Heart right ventricle (tissue), 16 donors: ENCODE measurements around the gene NR5A2. TPM values are rescaled to one million over a fixed set of nuclear protein-coding genes. Genes with fewer than 3 reads are reported as not detected.

Experiments used
- ATAC-seq, 8 donors: fragments of 200-7000 bp; cut with Tn5 transposase; one replicate each; pipeline ENCODE4 v1.9.1; 2020; ENCODE audit warnings: mild to moderate bottlenecking in 8 of 8, moderate library complexity in 8 of 8, moderate number of reproducible peaks in 1 of 8
- DNase-seq, 2 donors: peaks; one replicate each; pipeline ENCODE4 v3.0.0-alpha.2; 2020
- H3K27ac ChIP-seq, 10 donors: fragments of 200-600 bp; sonication (generic) in 2 of 10; one replicate each; pipeline versions ENCODE4 v1.5.0 to v1.8.0; 2020 to 2022; ENCODE audit warnings: mild to moderate bottlenecking in 3 of 10
- H3K27me3 ChIP-seq, 7 donors: fragments of 200-600 bp; one replicate each; pipeline ENCODE4 v1.8.0; 2021 to 2022; ENCODE audit warnings: mild to moderate bottlenecking in 2 of 7
- H3K36me3 ChIP-seq, 9 donors: fragments of 200-600 bp; sonication (generic) in 1 of 9; one replicate each; pipeline versions ENCODE4 v1.5.0 to v1.8.0; 2020 to 2022; ENCODE audit warnings: mild to moderate bottlenecking in 2 of 9
- H3K4me1 ChIP-seq, 9 donors: fragments of 200-600 bp; sonication (generic) in 1 of 9; one replicate each; pipeline versions ENCODE4 v1.5.0 to v1.8.0; 2020 to 2022; ENCODE audit warnings: mild to moderate bottlenecking in 4 of 9
- H3K4me3 ChIP-seq, 10 donors: fragments of 200-600 bp; sonication (generic) in 2 of 10; one replicate each; pipeline versions ENCODE4 v1.5.0 to v1.8.0; 2020 to 2022; ENCODE audit warnings: mild to moderate bottlenecking in 7 of 10, moderate library complexity in 2 of 10
- H3K9me3 ChIP-seq, 11 donors: fragments of 200-600 bp in 10 of 11; sonication (generic) in 2 of 11; one replicate each; pipeline versions ENCODE4 v1.5.0 to v1.8.0; 2013 to 2022; ENCODE audit warnings: mild to moderate bottlenecking in 2 of 11, control low read depth in 1 of 11, moderate library complexity in 1 of 11
- WGBS, 2 donors: extraction: QIAGEN DNeasy Blood & Tissue Kit; methylation state at CpG; one replicate each; pipeline ENCODE4 v1.1.7; 2013; ENCODE audit warnings: inconsistent platforms in 1 of 2; 5-methylcytosine and 5-hydroxymethylcytosine counted together
- intact Hi-C, 10 donors: fragments of 100-400 bp; cut with DNase I; formaldehyde crosslinking; loops; one replicate each; pipeline versions ENCODE4 v1.11.1 to v1.14.2; 2022
- polyA plus RNA-seq, 2 donors: library from polyadenylated mRNA; stranded (reverse); fragments of 200-250 nt; gene quantifications; one replicate each; pipeline ENCODE4 v1.2.3, GENCODE V29; 2013
- total RNA-seq, 10 donors: library from RNA; stranded (reverse); fragmentation: NEBNext Ultra II Directional in 3 of 10; extraction: Animal tissue kit (Norgen Biotek cat#: 25700) in 3 of 10; gene quantifications; one replicate each; pipeline versions ENCODE4 v1.2.1 to v1.2.4, GENCODE V29; 2021 to 2023
- TF ChIP-seq, protein P1 (sequence below), 9 donors: fragments of 200-600 bp; sonication (generic) in 2 of 9; IDR thresholded peaks; one replicate each; pipeline versions ENCODE4 v1.5.0 to v1.8.0; 2021 to 2022; ENCODE audit warnings: antibody characterized with exemption in 9 of 9, mild to moderate bottlenecking in 5 of 9, moderate library complexity in 1 of 9
- donor health status: Arrhythmogenic right ventricular cardiomyopathy.
- donor health status: ischemic (EF 13 %, LVEDD 7.1; RV severe dilation, severe dysfunction).
- donor health status: healthy with polysubstance abuse.
- donor health status: DM: no; HTN: yes; CAD: no.
- donor health status: DM: no; HTN: no; CAD: no.
- donor health status: ischemic (EF 25% LVEDD 6.9; RV normal size, moderate dysfunction).
- donor health status: ischemic (EF 25% LVEDD 5.7; RV mildly dilated, moderate dysfunction).
- donor health status: healthy.
- donor health status: DM: yes; HTN: yes; CAD: no.
- donor health status: Ischemic cardiomyopathy.
- donor health status: ischemic (EF 35%, LVEDD 5.7; RV mildly dilated, moderate dysfunction).
- donor health status: nonischemic (EF 11% LVEDD 7.7; RV severe dilation, severe dysfunction).
- donor health status: DM: yes; HTN: yes; CAD: no.
- donor health status: PGD.
- donor health status: ischemic (EF 29% LVEDD 5.4; RV normal size, mild dysfunction).
- donor health status: nonischemic (EF 23%, LVEDD 6.1; RV moderate dilation, normal function).

Gene NR5A2
- total and polyA plus RNA-seq, 12 donors = 0.52 to 1.9 (median 1.3) TPM

DNA sequence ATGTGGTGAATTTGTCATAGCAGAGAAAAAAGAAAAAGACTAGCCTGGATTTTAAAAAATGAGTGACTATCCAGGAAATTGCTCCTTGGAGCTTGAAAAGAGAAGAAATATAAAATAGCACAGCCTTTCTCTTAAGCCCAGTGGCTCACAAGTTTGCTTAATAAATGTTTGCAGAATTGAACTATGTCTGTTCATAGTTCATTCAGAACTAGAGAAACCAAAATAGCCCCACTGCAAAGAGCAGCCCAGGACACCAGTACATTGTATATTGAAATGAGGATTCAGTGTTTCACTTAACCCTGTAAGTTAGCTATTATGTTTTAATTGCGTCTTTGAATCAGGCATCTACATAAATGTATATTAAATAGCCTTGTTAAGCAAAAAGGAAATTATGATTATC, 88.8 kb downstream of the NR5A2 start:
- H3K4me3 ChIP-seq = no peak overlapping the region
- intact Hi-C loops = no loop called here
- H3K4me1 ChIP-seq = no peaks in the 10 kb centered on the region
- H3K9me3 ChIP-seq = no peaks in the 10 kb centered on the region
- no peak overlapping the region for H3K27ac ChIP-seq
- H3K36me3 ChIP-seq = no peaks in the 10 kb centered on the region
- peaks cover 0 to 3% (median 0%) of the 10 kb centered on the region in 7 donors for H3K27me3 ChIP-seq
- no peak for ATAC-seq
- 91 to 92% methylated on average over 1 of the region's 1 CpG for WGBS, 2 donors
- TF ChIP-seq, protein P1, sequence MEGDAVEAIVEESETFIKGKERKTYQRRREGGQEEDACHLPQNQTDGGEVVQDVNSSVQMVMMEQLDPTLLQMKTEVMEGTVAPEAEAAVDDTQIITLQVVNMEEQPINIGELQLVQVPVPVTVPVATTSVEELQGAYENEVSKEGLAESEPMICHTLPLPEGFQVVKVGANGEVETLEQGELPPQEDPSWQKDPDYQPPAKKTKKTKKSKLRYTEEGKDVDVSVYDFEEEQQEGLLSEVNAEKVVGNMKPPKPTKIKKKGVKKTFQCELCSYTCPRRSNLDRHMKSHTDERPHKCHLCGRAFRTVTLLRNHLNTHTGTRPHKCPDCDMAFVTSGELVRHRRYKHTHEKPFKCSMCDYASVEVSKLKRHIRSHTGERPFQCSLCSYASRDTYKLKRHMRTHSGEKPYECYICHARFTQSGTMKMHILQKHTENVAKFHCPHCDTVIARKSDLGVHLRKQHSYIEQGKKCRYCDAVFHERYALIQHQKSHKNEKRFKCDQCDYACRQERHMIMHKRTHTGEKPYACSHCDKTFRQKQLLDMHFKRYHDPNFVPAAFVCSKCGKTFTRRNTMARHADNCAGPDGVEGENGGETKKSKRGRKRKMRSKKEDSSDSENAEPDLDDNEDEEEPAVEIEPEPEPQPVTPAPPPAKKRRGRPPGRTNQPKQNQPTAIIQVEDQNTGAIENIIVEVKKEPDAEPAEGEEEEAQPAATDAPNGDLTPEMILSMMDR (IDR thresholded peaks at IDR 0.05) = no peak
- DNase-seq = no peak

DNA sequence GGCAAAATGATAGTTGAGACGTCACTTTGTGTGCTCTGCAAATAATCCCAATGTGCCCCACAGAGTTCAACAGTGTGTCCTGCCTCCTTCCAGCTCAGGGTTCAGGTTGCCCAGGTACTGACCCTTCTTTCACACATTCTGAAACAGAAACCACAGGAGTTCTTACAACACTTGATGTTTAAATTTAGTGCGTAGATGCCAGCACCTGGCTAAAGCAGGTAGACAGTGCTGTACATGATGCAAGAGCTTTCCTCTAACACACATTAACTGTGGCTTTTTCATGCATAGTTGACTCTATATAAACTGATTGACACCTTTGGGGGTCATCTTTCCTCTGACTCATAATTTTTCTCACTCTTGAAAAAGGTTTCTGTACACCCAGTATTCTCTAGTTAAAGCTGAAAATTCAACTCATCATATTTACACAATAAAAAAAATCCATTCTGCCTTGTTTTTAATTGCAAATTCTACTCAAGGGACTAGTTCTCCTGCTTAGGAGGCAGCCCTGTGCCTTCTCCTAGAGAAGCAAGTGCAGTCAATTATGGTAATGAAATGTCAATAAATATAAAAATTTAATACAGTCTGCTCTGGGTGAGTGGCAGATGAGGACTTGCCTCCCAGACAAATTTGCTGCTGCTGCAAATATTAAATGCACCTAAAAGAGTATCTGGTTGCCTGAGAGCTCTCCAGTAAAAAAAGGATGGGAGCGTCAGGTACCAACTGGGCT, 91.4 kb downstream of the NR5A2 start:
- Histone ChIP-seq H3K9me3 (no peaks in the 10 kb centered on the region), H3K36me3 (no peaks in the 10 kb centered on the region), H3K27me3 (peaks cover 0 to 3% (median 0%) of the 10 kb centered on the region in 7 donors), H3K27ac (no peak overlapping the region), H3K4me3 (no peak overlapping the region), H3K4me1 (no peaks in the 10 kb centered on the region)
- TF ChIP-seq, protein P1 (IDR thresholded peaks at IDR 0.05) = no peak
- intact Hi-C loops = no loop called here
- no peak for DNase-seq
- no peak for ATAC-seq
- 95 to 98% methylated on average over 3 of the region's 3 CpGs for WGBS, 2 donors

DNA sequence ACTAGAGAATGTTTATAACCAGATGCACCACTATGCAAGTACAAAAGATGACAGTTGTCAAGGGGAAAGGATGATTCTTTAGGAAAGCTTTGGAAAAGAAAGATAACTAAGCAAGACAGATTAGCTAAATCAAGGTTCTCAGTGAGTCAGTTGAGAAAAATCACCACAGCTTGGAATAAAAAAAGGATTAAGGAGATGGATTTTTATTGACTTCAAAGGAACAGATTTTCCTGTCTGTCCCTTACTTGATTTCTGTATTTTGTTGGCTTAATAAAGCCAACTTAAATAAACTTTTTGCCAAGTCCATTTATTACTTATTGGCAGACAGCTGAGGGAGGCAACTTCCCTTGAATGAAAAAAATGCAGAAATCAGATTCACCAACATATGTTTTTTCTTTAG, 93.9 kb downstream of the NR5A2 start:
- ATAC-seq (no peak), DNase-seq (no peak)
- TF ChIP-seq, protein P1 (IDR thresholded peaks at IDR 0.05) = no peak
- Histone ChIP-seq H3K4me3 (no peak overlapping the region), H3K4me1 (no peaks in the 10 kb centered on the region), H3K36me3 (no peaks in the 10 kb centered on the region), H3K9me3 (no peaks in the 10 kb centered on the region), H3K27ac (no peak overlapping the region), H3K27me3 (peaks cover 0 to 3% (median 0%) of the 10 kb centered on the region in 7 donors)
- intact Hi-C loops = no loop called here

DNA sequence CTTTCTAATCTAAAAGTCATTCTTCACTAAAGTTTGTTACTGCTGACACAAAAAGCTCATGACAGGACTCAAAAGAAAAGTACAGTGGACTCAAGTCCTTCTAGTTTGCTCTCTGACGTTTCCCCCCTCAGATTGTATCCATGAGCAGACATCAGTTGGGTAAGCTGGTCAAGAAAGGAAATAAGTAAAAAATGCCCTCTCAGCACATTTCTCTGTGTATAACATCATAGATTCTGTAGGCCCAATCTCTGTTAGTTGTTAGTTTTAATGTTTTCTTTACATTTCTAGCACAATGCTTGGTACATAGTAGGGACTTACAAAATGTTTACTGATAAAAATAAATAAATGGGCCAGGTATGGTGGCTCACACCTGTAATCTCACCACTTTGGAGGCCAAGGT, 96.8 kb downstream of the NR5A2 start:
- ATAC-seq (no peak), DNase-seq (no peak)
- no peaks in the 10 kb centered on the region for H3K9me3 ChIP-seq
- peaks cover 0 to 3% (median 0%) of the 10 kb centered on the region in 7 donors for H3K27me3 ChIP-seq
- no peak overlapping the region for H3K27ac ChIP-seq
- TF ChIP-seq, protein P1 (IDR thresholded peaks at IDR 0.05) = no peak
- intact Hi-C loops = no loop called here
- no peaks in the 10 kb centered on the region for H3K36me3 ChIP-seq
- 82 to 86% methylated on average over 1 of the region's 1 CpG for WGBS, 2 donors
- no peak overlapping the region for H3K4me3 ChIP-seq
- peaks cover 0 to 4% (median 0%) of the 10 kb centered on the region in 9 donors for H3K4me1 ChIP-seq
